HepG2 (cell line): ENCODE results near the gene KATNA1. TPM values are rescaled to one million over a fixed set of nuclear protein-coding genes. Genes with fewer than 3 reads are reported as not detected.

Experiments used
- ATAC-seq: fragments of 200-7000 bp; cut with Tn5 transposase; 3 replicates; pipeline ENCODE4 v1.9.1; 2020; ENCODE audit warnings: mild to moderate bottlenecking, moderate library complexity
- BruUV-seq: library from RNA; stranded (reverse); fragments of 400-500 nt; replicated peaks from 2 replicates; lab custom pipeline; 2021; lab: Mats Ljungman, UMichigan
- CTCF ChIA-PET: fragments of 300-600 bp; formaldehyde crosslinking; extraction: SDS; loops from one replicate; lab custom pipeline; 2021; ENCODE audit warnings: low total read pairs, inconsistent platforms, low intra/inter-chr PET ratio; lab: Yijun Ruan, JAX
- POLR2A ChIA-PET: fragments of 350-600 bp; sonication (Branson Sonifier 250); formaldehyde crosslinking; loops from one replicate; lab custom pipeline; 2020; ENCODE audit warnings: antibody characterized with exemption, inconsistent platforms; lab: Yijun Ruan, JAX
- DNase-seq: peaks from one replicate; pipeline ENCODE4 v3.0.0-alpha.2; 2015; ENCODE audit warnings: low spot score
- FAIRE-seq: peaks from 3 replicates; lab custom pipeline; 2011; peaks lifted over from hg19 to GRCh38; lab: Jason Lieb, UNC
- H2AFZ ChIP-seq: one replicate; pipeline ENCODE4 v1.6.1; 2011; ENCODE audit warnings: low read length, inconsistent platforms
- H3K27ac ChIP-seq: fragments of 300-600 bp; 3 replicates; pipeline ENCODE4 v1.8.0; 2011; ENCODE audit warnings: mixed run types, mild to moderate bottlenecking, mixed read lengths, low read length, inconsistent platforms; ENCODE audit not compliant: insufficient read depth; ENCODE audit errors: extremely low read length
- H3K27me3 ChIP-seq, 2 experiments: fragments of 200-600 bp in 1 of 2; 2 replicates in 1 of 2; 3 replicates in 1 of 2; pipeline versions ENCODE4 v1.6.0 to v1.8.0; 2011; ENCODE audit warnings: low read length in 2 of 2, mild to moderate bottlenecking in 2 of 2, moderate library complexity in 2 of 2, inconsistent platforms in 1 of 2; ENCODE audit not compliant: insufficient read depth in 2 of 2, control insufficient read depth in 1 of 2
- H3K36me3 ChIP-seq, 2 experiments: fragments of 200-600 bp in 1 of 2; replicated peaks in 1 of 2; 2 replicates in 1 of 2; 3 replicates in 1 of 2; pipeline versions ENCODE4 v1.5.1 to v1.8.0; 2011; ENCODE audit warnings: low read length in 2 of 2, inconsistent platforms in 1 of 2; ENCODE audit not compliant: insufficient read depth in 2 of 2, control insufficient read depth in 1 of 2
- H3K4me1 ChIP-seq: 2 replicates; pipeline ENCODE4 v1.5.1; 2012; ENCODE audit warnings: low read length, inconsistent platforms; ENCODE audit not compliant: insufficient read depth
- H3K4me2 ChIP-seq: 2 replicates; pipeline ENCODE4 v1.6.0; 2011; ENCODE audit warnings: low read depth, low read length, inconsistent platforms
- H3K4me3 ChIP-seq, 3 experiments: fragments of 200-600 bp in 1 of 3; sonication (generic), shearing (Covaris generic) in 1 of 3; replicated peaks in 1 of 3; 2 replicates each; pipeline ENCODE4 v1.5.1; 2011 to 2016; ENCODE audit warnings: low read length in 3 of 3, inconsistent platforms in 2 of 3, low read depth in 2 of 3, mild to moderate bottlenecking in 2 of 3, control low read depth in 1 of 3, mixed read lengths in 1 of 3; ENCODE audit not compliant: insufficient read depth in 1 of 3
- H3K79me2 ChIP-seq: one replicate; pipeline ENCODE4 v1.6.1; 2011; ENCODE audit warnings: low read length, inconsistent platforms; ENCODE audit not compliant: insufficient read depth
- H3K9ac ChIP-seq: 2 replicates; pipeline ENCODE4 v1.6.0; 2011; ENCODE audit warnings: mild to moderate bottlenecking, low read depth, low read length, inconsistent platforms; ENCODE audit not compliant: insufficient read depth
- H3K9me3 ChIP-seq: 2 replicates; pipeline ENCODE4 v1.5.1; 2012; ENCODE audit warnings: mild to moderate bottlenecking, low read length
- H4K20me1 ChIP-seq: 2 replicates; pipeline ENCODE4 v1.6.0; 2011; ENCODE audit warnings: inconsistent platforms, mild to moderate bottlenecking, low read length, moderate library complexity; ENCODE audit not compliant: insufficient read depth
- AKAP8 ChIP-seq: sonication (generic); formaldehyde crosslinking; IDR thresholded peaks from 2 replicates; pipeline ENCODE4 v1.5.1; 2020; ENCODE audit warnings: mild to moderate bottlenecking, missing genetic modification reagents
- FLYWCH1 ChIP-seq: sonication (generic); formaldehyde crosslinking; IDR thresholded peaks from 2 replicates; pipeline ENCODE4 v1.8.1; 2023; ENCODE audit warnings: mild to moderate bottlenecking, missing genetic modification reagents
- HMGXB3 ChIP-seq: sonication (generic); formaldehyde crosslinking; IDR thresholded peaks from 2 replicates; pipeline ENCODE4 v1.4.0; 2020; ENCODE audit warnings: missing genetic modification reagents, borderline replicate concordance
- KAT8 ChIP-seq: IDR thresholded peaks from 2 replicates; pipeline ENCODE4 v1.6.1; 2016; ENCODE audit warnings: missing genetic modification reagents, missing compliant biosample characterization
- KDM6A ChIP-seq: IDR thresholded peaks from 2 replicates; pipeline ENCODE4 v1.6.1; 2016; ENCODE audit warnings: low read depth
- NFE2L1 ChIP-seq: sonication (generic); formaldehyde crosslinking; IDR thresholded peaks from 2 replicates; pipeline ENCODE4 v1.4.0; 2020; ENCODE audit warnings: missing genetic modification reagents, mild to moderate bottlenecking, borderline replicate concordance
- PBX2 ChIP-seq: IDR thresholded peaks from 2 replicates; pipeline ENCODE4 v1.6.1; 2016; ENCODE audit warnings: control low read depth
- SMARCE1 ChIP-seq: fragments of 450-650 bp; IDR thresholded peaks from 2 replicates; pipeline ENCODE4 v1.6.1; 2017; ENCODE audit warnings: borderline replicate concordance
- STAG1 ChIP-seq: sonication (generic); formaldehyde crosslinking; IDR thresholded peaks from 2 replicates; pipeline ENCODE4 v1.4.0; 2020; ENCODE audit warnings: missing genetic modification reagents
- TBP ChIP-seq: sonication (generic); formaldehyde crosslinking; IDR thresholded peaks from 2 replicates; pipeline ENCODE4 v1.5.0; 2020; ENCODE audit warnings: missing genetic modification reagents
- ZNF256 ChIP-seq: sonication (generic); formaldehyde crosslinking; conservative IDR thresholded peaks from 2 replicates; pipeline ENCODE4 v1.4.0; 2020; ENCODE audit warnings: missing genetic modification reagents
- ZNF260 ChIP-seq: sonication (generic); formaldehyde crosslinking; IDR thresholded peaks from 2 replicates; pipeline ENCODE4 v1.4.0; 2020; ENCODE audit warnings: missing genetic modification reagents, low read depth, mild to moderate bottlenecking, borderline replicate concordance
- ZNF274 ChIP-seq: sonication (generic); formaldehyde crosslinking; IDR thresholded peaks from 2 replicates; pipeline ENCODE4 v1.5.1; 2020; ENCODE audit warnings: mild to moderate bottlenecking, missing genetic modification reagents
- ZNF281 ChIP-seq: sonication (generic); formaldehyde crosslinking; IDR thresholded peaks from 2 replicates; pipeline ENCODE4 v1.4.0; 2020; ENCODE audit warnings: missing genetic modification reagents, borderline replicate concordance
- ZNF382 ChIP-seq: sonication (generic); formaldehyde crosslinking; IDR thresholded peaks from 2 replicates; pipeline ENCODE4 v1.5.0; 2020; ENCODE audit warnings: missing genetic modification reagents, mild to moderate bottlenecking, borderline replicate concordance
- ZNF550 ChIP-seq: sonication (generic); formaldehyde crosslinking; IDR thresholded peaks from 2 replicates; pipeline ENCODE4 v1.4.0; 2020; ENCODE audit warnings: mild to moderate bottlenecking, missing genetic modification reagents, borderline replicate concordance
- ZNF570 ChIP-seq: sonication (generic); formaldehyde crosslinking; IDR thresholded peaks from 2 replicates; pipeline ENCODE4 v1.4.0; 2020; ENCODE audit warnings: mild to moderate bottlenecking, missing genetic modification reagents, borderline replicate concordance
- whole genome bisulfite sequencing: methylation state at CpG from one replicate; pipeline ENCODE4 v1.1.6; 2017; ENCODE audit warnings: low lambda C conversion rate; 5-methylcytosine and 5-hydroxymethylcytosine counted together
- in situ Hi-C: cut with HindIII; loops from 2 replicates; pipeline ENCODE4 v1.10.0; 2017; ENCODE audit warnings: low pct_unique_long_range_greater_than_20kb; ENCODE audit not compliant: extremely low pct_ligation_motif_present
- intact Hi-C: fragments of 100-400 bp; cut with micrococcal nuclease; formaldehyde crosslinking; loops from one replicate; pipeline ENCODE4 v1.10.0; 2022; ENCODE audit not compliant: unreplicated experiment
- polyA plus RNA-seq, 8 experiments: library from polyadenylated mRNA; depleted of rRNA in 3 of 8; stranded (reverse) in 7 of 8; unstranded in 1 of 8; fragments of >200 nt; fragmentation: Illumina TruSeq in 4 of 8; extraction: Trizol in 4 of 8; gene quantifications; 2 replicates each; pipeline versions ENCODE4 v1.2.1 to v1.2.3, GENCODE V29; 2011 to 2016; ENCODE audit warnings: low read depth in 4 of 8, missing spikeins in 1 of 8, mixed read lengths in 1 of 8; ENCODE audit not compliant: insufficient read depth in 1 of 8
- total RNA-seq, 5 experiments: library from RNA; depleted of rRNA; stranded (reverse); fragments of >200 nt; fragmentation: Illumina TruSeq; extraction: Trizol; gene quantifications; 2 replicates each; pipeline ENCODE4 v1.2.3, GENCODE V29; 2016; ENCODE audit warnings: low read depth in 1 of 5

The KATNA1 gene
- total and polyA plus RNA-seq, 2 of the 13 experiments (the other 11 are each of a cell fraction or from before 2014, with no cell fraction given), result 14.8 to 25.3 TPM

DNA sequence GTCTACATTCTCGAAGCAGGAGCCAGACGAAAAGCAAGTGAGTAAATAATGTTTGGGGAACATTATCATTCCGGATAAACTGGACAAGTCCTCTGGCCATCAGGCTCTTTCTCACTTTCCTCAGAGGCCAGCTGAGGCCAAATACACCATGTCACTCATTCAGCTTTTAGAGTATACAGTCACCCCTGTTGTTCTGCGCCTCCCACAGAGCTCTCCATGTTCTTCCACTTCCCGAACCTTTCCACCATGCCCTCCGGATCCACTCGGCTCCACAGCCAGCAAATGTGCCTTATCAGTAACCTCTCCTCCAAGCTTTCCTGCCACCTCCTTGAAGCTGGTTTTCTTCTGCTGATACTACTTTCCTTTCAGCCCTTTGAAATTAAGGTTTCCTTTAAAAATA lies 37.7 kb upstream of the KATNA1 start:
- no peak overlapping the region for H3K9ac ChIP-seq
- no peak overlapping the region for H3K27ac ChIP-seq
- intact Hi-C loops, result no loop called here
- no peak overlapping the region for H3K4me3 ChIP-seq
- 95% methylated on average over 7 of the region's 7 CpGs for WGBS
- H3K4me1 ChIP-seq, result no peaks in the 10 kb centered on the region
- no peak overlapping the region for H3K4me2 ChIP-seq
- ChIA-PET CTCF (no interaction called here), POLR2A (no interaction called here)
- peaks cover 17 to 49% of the 10 kb centered on the region in 2 experiments for H3K36me3 ChIP-seq
- no peaks in the 10 kb centered on the region for H4K20me1 ChIP-seq
- no peak for FAIRE-seq
- H3K79me2 ChIP-seq, result peaks cover 6% of the 10 kb centered on the region
- no TSS peak for BruUV-seq
- H3K27me3 ChIP-seq, result no peaks in the 10 kb centered on the region
- DNase-seq, result no peak
- in situ Hi-C loops, result no loop called here
- no peak overlapping the region for H2AFZ ChIP-seq
- ATAC-seq, result no peak
- H3K9me3 ChIP-seq, result no peaks in the 10 kb centered on the region
- TF ChIP-seq AKAP8 (no peak), ZNF260 (CRISPR knock-in tag) (no peak), ZNF274 (CRISPR knock-in tag) (no peak), TBP (CRISPR knock-in tag) (no peak), SMARCE1 (no peak), KAT8 (CRISPR knock-in tag) (no peak), ZNF550 (no peak), ZNF382 (CRISPR knock-in tag) (no peak), ZNF281 (CRISPR knock-in tag) (no peak), FLYWCH1 (CRISPR knock-in tag) (no peak), KDM6A (CRISPR knock-in tag) (no peak), ZNF256 (CRISPR knock-in tag) (no peak), ZNF570 (CRISPR knock-in tag) (no peak), PBX2 (CRISPR knock-in tag) (no peak), NFE2L1 (CRISPR knock-in tag) (no peak), STAG1 (CRISPR knock-in tag) (no peak), HMGXB3 (no peak)
